ENCODE results near the gene RABL6.

Gene RABL6

GRCh38 chr9:136790640-136791515 is 16.9 kb upstream of the RABL6 start, which contains the start of gene TMEM141 (continued):
- TF ChIP-seq REST (tag by site-specific recombination; IDR thresholded peaks at IDR 0.05) (no peak), RBAK (tag by site-specific recombination; IDR thresholded peaks at IDR 0.05) (no peak), TCF7L2 (IDR thresholded peaks at IDR 0.05; ENCODE audit: borderline replicate concordance, low read depth, low read length) (no peak), ZNF600 (tag by site-specific recombination; IDR thresholded peaks at IDR 0.05) (peak; percentile 92), ZNF571 (tag by site-specific recombination; IDR thresholded peaks at IDR 0.05) (no peak), ZNF639 (tag by site-specific recombination; IDR thresholded peaks at IDR 0.05) (no peak), ZNF223 (tag by site-specific recombination; IDR thresholded peaks at IDR 0.05) (no peak), ZNF621 (tag by site-specific recombination; IDR thresholded peaks at IDR 0.05) (no peak), ZSCAN30 (tag by site-specific recombination; IDR thresholded peaks at IDR 0.05) (0 out of 2 replicates have a peak, but pooled peaks have one; percentile 39), KLF10 (tag by site-specific recombination; IDR thresholded peaks at IDR 0.05) (peak; percentile 85; the same call in 1 of the 2 replicates), ZNF311 (tag by site-specific recombination; IDR thresholded peaks at IDR 0.05; ENCODE audit: borderline replicate concordance) (no peak), ZNF174 (tag by site-specific recombination; IDR thresholded peaks at IDR 0.05) (no peak), ZNF561 (tag by site-specific recombination; IDR thresholded peaks at IDR 0.05; ENCODE audit: borderline replicate concordance) (0 out of 2 replicates have a peak, but pooled peaks have one; percentile 39), ZSCAN16 (tag by site-specific recombination; IDR thresholded peaks at IDR 0.05) (no peak), ZNF626 (tag by site-specific recombination; IDR thresholded peaks at IDR 0.05) (no peak), ZNF302 (tag by site-specific recombination; IDR thresholded peaks at IDR 0.05; ENCODE audit: low read depth) (no peak), GLIS1 (tag by site-specific recombination; IDR thresholded peaks at IDR 0.05) (peak; percentile 64), PBX3 (CRISPR knock-in tag; IDR thresholded peaks at IDR 0.05) (no peak), PRDM2 (tag by site-specific recombination; IDR thresholded peaks at IDR 0.05; ENCODE audit: borderline replicate concordance) (no peak), ZNF26 (tag by site-specific recombination; IDR thresholded peaks at IDR 0.05) (no peak), PATZ1 (tag by site-specific recombination; IDR thresholded peaks at IDR 0.05) (peak; percentile 69)
